Ovary (tissue), 3 donors: Measurements from ENCODE around the gene GRAMD2A.

ENCODE experiments used
- EP300 ChIP-seq: sonication (generic); formaldehyde crosslinking; IDR thresholded peaks from one replicate; pipeline ENCODE4 v1.6.1; 2017; ENCODE audit warnings: antibody characterized with exemption
- POLR2A ChIP-seq: fragments of 450-650 bp; IDR thresholded peaks from one replicate; pipeline ENCODE4 v1.6.1; 2017; ENCODE audit warnings: antibody characterized with exemption, mild to moderate bottlenecking, moderate library complexity
- TF ChIP-seq, protein P1 (sequence below), 3 donors: fragments of 450-650 bp in 2 of 3; fragments of 200-600 bp in 1 of 3; IDR thresholded peaks; one replicate each; pipeline versions ENCODE4 v1.5.1 to v1.8.0; 2016 to 2022; ENCODE audit warnings: antibody characterized with exemption in 3 of 3, mild to moderate bottlenecking in 1 of 3
- donor health status: DM: no; HTN: no; CAD: no.

DNA sequence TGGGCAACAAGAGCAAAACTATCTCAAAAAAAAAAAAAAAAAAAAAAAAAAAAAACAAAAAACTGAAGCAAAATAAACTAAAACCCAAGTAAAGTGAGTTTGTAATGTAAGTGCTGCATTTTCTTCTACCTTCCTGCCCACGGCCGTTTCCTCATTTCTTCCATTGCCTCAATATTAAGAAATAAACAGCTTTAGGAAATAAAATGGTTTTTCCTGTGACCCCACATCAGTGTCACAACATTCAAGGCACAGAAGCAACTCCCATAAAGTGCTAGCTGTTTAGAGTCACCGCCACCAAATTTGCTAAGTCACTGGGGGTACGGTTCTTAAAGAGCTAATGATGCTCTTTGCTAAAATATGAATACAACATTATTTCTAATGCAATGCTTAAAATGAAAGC, 30.1 kb upstream of the GRAMD2A start:
- TF ChIP-seq, protein P1, sequence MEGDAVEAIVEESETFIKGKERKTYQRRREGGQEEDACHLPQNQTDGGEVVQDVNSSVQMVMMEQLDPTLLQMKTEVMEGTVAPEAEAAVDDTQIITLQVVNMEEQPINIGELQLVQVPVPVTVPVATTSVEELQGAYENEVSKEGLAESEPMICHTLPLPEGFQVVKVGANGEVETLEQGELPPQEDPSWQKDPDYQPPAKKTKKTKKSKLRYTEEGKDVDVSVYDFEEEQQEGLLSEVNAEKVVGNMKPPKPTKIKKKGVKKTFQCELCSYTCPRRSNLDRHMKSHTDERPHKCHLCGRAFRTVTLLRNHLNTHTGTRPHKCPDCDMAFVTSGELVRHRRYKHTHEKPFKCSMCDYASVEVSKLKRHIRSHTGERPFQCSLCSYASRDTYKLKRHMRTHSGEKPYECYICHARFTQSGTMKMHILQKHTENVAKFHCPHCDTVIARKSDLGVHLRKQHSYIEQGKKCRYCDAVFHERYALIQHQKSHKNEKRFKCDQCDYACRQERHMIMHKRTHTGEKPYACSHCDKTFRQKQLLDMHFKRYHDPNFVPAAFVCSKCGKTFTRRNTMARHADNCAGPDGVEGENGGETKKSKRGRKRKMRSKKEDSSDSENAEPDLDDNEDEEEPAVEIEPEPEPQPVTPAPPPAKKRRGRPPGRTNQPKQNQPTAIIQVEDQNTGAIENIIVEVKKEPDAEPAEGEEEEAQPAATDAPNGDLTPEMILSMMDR (IDR thresholded peaks at IDR 0.05) = no peak
- no peak for TF ChIP-seq POLR2A
- no peak for TF ChIP-seq EP300
